OCI-LY7 (cell line): ENCODE data around the gene CIAO1. TPM values are rescaled to one million over a fixed set of nuclear protein-coding genes. Genes with fewer than 3 reads are reported as not detected.

Experiments
- BruUV-seq: library from RNA; stranded (reverse); fragments of 400-500 nt; replicated peaks from 2 replicates; lab custom pipeline; 2021; lab: Mats Ljungman, UMichigan
- CTCF ChIA-PET: fragments of 300-600 bp; sonication (Branson Sonifier 250); formaldehyde crosslinking; loops from one replicate; lab custom pipeline; 2022; ENCODE audit warnings: antibody characterized with exemption; ENCODE audit not compliant: unreplicated experiment; lab: Charles Lee
- POLR2A ChIA-PET: fragments of 300-600 bp; sonication (Branson Sonifier 250); formaldehyde crosslinking; loops from one replicate; lab custom pipeline; 2022; ENCODE audit warnings: antibody characterized with exemption; lab: Charles Lee
- DNase-seq: peaks from one replicate; pipeline ENCODE4 v3.0.0-alpha.2; 2015; ENCODE audit warnings: low spot score
- H2AFZ ChIP-seq: fragments of 200-600 bp; sonication (generic), shearing (Covaris generic); 2 replicates; pipeline ENCODE4 v1.6.1; 2014; ENCODE audit warnings: mild to moderate bottlenecking, antibody characterized with exemption, low read length, moderate library complexity
- H3K27ac ChIP-seq: fragments of 200-600 bp; sonication (generic); 2 replicates; pipeline ENCODE4 v1.5.1; 2014; ENCODE audit warnings: mixed run types, low read depth, mild to moderate bottlenecking, moderate library complexity, low read length, inconsistent platforms; ENCODE audit not compliant: poor library complexity, severe bottlenecking
- H3K36me3 ChIP-seq: fragments of 200-600 bp; sonication (generic); 2 replicates; pipeline ENCODE4 v1.6.1; 2014; ENCODE audit warnings: mild to moderate bottlenecking, antibody characterized with exemption, low read length, moderate library complexity, mixed read lengths; ENCODE audit not compliant: insufficient read depth
- H3K4me1 ChIP-seq: fragments of 200-600 bp; sonication (generic); 2 replicates; pipeline ENCODE4 v1.5.1; 2014; ENCODE audit warnings: mild to moderate bottlenecking, low read length; ENCODE audit not compliant: insufficient read depth, poor library complexity, severe bottlenecking
- H3K4me2 ChIP-seq: fragments of 200-600 bp; sonication (generic); 2 replicates; pipeline ENCODE4 v1.6.1; 2014; ENCODE audit warnings: mild to moderate bottlenecking, low read length
- H3K4me3 ChIP-seq: fragments of 200-600 bp; sonication (generic); 2 replicates; pipeline ENCODE4 v1.5.1; 2014; ENCODE audit warnings: mild to moderate bottlenecking, low read depth, low read length; ENCODE audit not compliant: poor library complexity, severe bottlenecking
- H3K79me2 ChIP-seq: fragments of 200-600 bp; sonication (generic); 2 replicates; pipeline ENCODE4 v1.6.1; 2016; ENCODE audit warnings: low read depth, mild to moderate bottlenecking, low read length, moderate library complexity, mixed read lengths; ENCODE audit not compliant: insufficient read depth
- H3K9me2 ChIP-seq: fragments of 200-600 bp; sonication (generic); 2 replicates; pipeline ENCODE4 v1.6.1; 2016; ENCODE audit warnings: mild to moderate bottlenecking, low read length, mixed read lengths; ENCODE audit not compliant: insufficient read depth
- H3K9me3 ChIP-seq: fragments of 200-600 bp; sonication (generic); 2 replicates; pipeline ENCODE4 v1.6.1; 2014; ENCODE audit warnings: mild to moderate bottlenecking, mixed run types, low read length, mixed read lengths
- H4K20me1 ChIP-seq: fragments of 200-600 bp; sonication (generic); 2 replicates; pipeline ENCODE4 v1.6.1; 2014; ENCODE audit warnings: mild to moderate bottlenecking, antibody characterized with exemption, low read length, moderate library complexity, mixed read lengths; ENCODE audit not compliant: insufficient read depth
- CTCF ChIP-seq: fragments of 200-600 bp; sonication (generic); conservative IDR thresholded peaks from 2 replicates; pipeline ENCODE4 v1.5.1; 2014; ENCODE audit warnings: mild to moderate bottlenecking, antibody characterized with exemption, low read length, moderate library complexity, mixed read lengths
- EZH2phosphoT487 ChIP-seq: fragments of 200-600 bp; sonication (generic); IDR thresholded peaks from 2 replicates; pipeline ENCODE4 v1.6.1; 2018; ENCODE audit warnings: low read depth, borderline replicate concordance, mild to moderate bottlenecking, mixed run types, antibody characterized with exemption, low read length, moderate library complexity, mixed read lengths
- intact Hi-C: fragments of 100-400 bp; cut with micrococcal nuclease; formaldehyde crosslinking; loops from one replicate; pipeline ENCODE4 v1.10.0; 2022; ENCODE audit not compliant: unreplicated experiment
- total RNA-seq, 2 experiments: library from RNA; depleted of rRNA in 1 of 2; stranded (reverse); fragments of >200 nt in 1 of 2; shearing (Covaris generic) in 1 of 2; gene quantifications; 2 replicates each; pipeline ENCODE4 v1.2.3, GENCODE V29; 2014 to 2022

Gene CIAO1
- total RNA-seq, 2 experiments from 2014 or later: 89.6 to 128 TPM

- no TSS peak for BruUV-seq
- peak within 1 kb of the TSS; percentile 73 for H3K27ac ChIP-seq
- peaks cover 9% of the 10 kb centered on the region; the same call in 1 of the 2 replicates for H4K20me1 ChIP-seq
- TF ChIP-seq CTCF: no peak
- no peak for TF ChIP-seq EZH2phosphoT487
- peak within 1 kb of the TSS; percentile 96 for H3K4me2 ChIP-seq
- H3K36me3 ChIP-seq: peaks cover 46% of the 10 kb centered on the region
- peak within 1 kb of the TSS; percentile 80 for H2AFZ ChIP-seq
- peaks cover 28% of the 10 kb centered on the region for H3K4me1 ChIP-seq
- ChIA-PET CTCF (no interaction called here), POLR2A (interaction anchor here (0.5 to 3.4 kb wide), 7 partner anchors 15 to 235 kb away, joined by 3 to 31 read pairs (median 6); partner anchors contain the start of gene NCAPH)
- peak within 1 kb of the TSS; percentile 95 for H3K4me3 ChIP-seq
- no peaks in the 10 kb centered on the region for H3K9me2 ChIP-seq
- intact Hi-C loops: loop anchor here (1.0 kb wide), 3 partner anchors 17 to 39 kb away; partner anchors contain the start of gene CIAO1
- no peaks in the 10 kb centered on the region for H3K9me3 ChIP-seq
- H3K79me2 ChIP-seq: peaks cover 36% of the 10 kb centered on the region
- DNase-seq: peak; percentile 91
These were observed 39.3 kb downstream of the CIAO1 start, which contains the start of gene SNRNP200 for GRCh38 chr2:96305091-96305978. SNRNP200 (minus strand) TSS chr2:96305546; CDS start chr2:96305437, 109 bp downstream.

GRCh38 chr2:96305979-96306308, 39.9 kb downstream of the CIAO1 start:
- Histone ChIP-seq H3K36me3 (peaks cover 40% of the 10 kb centered on the region), H3K27ac (peak overlapping the region; percentile 73), H2AFZ (peak overlapping the region; percentile 80; the same call in 1 of the 2 replicates), H3K4me3 (peak overlapping the region; percentile 95), H4K20me1 (peaks cover 9% of the 10 kb centered on the region; the same call in 1 of the 2 replicates), H3K79me2 (peaks cover 36% of the 10 kb centered on the region), H3K9me2 (no peaks in the 10 kb centered on the region), H3K4me1 (peaks cover 28% of the 10 kb centered on the region), H3K9me3 (no peaks in the 10 kb centered on the region), H3K4me2 (peak overlapping the region; percentile 96)
- DNase-seq: peak; percentile 13
- POLR2A ChIA-PET: interaction anchor here (0.5 to 3.4 kb wide), 8 partner anchors 14 to 234 kb away, joined by 3 to 31 read pairs (median 4); partner anchors contain the start of genes CIAO1, NCAPH and TMEM127
- CTCF ChIA-PET: no interaction called here
- no peak for TF ChIP-seq CTCF
- TF ChIP-seq EZH2phosphoT487: no peak
- intact Hi-C loops: loop anchor here (1.0 kb wide), 3 partner anchors 16 to 40 kb away; partner anchors contain the start of gene CIAO1
- TSS peak; percentile 98 for BruUV-seq
